ENCODE measurements around the gene ZBTB8OS. TPM values are rescaled to one million over a fixed set of nuclear protein-coding genes. Genes with fewer than 3 reads are reported as not detected.
"Not testable (repeated sequence)": the region's sequence is repeated elsewhere in the genome, so short reads cannot be mapped to it uniquely, and the experiment has no call there.

The ZBTB8OS gene
- polyA plus RNA-seq, 3 donors: 40.2 to 85.6 (median 83.3) TPM

GRCh38 chr1:32681509-32681908, 31.2 kb upstream of the ZBTB8OS start:
- Histone ChIP-seq H3K79me2 (ENCODE audit: insufficient read depth, low read length) (no peaks in the 10 kb centered on the region), H3K9me3 (replicated peaks in 1 of 2; ENCODE audit: control insufficient read depth in 1 of 2, insufficient read depth in 1 of 2, low read length in 2 of 2) (no peaks in the 10 kb centered on the region), H3K36me3 (replicated peaks in 1 of 2; ENCODE audit: control insufficient read depth in 1 of 2, insufficient read depth in 2 of 2, low read length in 2 of 2) (peaks cover 83 to 100% of the 10 kb centered on the region in 2 donors), H4K20me1 (ENCODE audit: insufficient read depth, low read length) (no peaks in the 10 kb centered on the region), H3K4me2 (replicated peaks; ENCODE audit: extremely low read depth, low read length, poor library complexity, severe bottlenecking) (no peak overlapping the region), H2AFZ (ENCODE audit: insufficient read depth, low read depth, low read length, poor library complexity, severe bottlenecking) (no peak overlapping the region), H3K27ac (ENCODE audit: low read depth in 1 of 2, low read length in 2 of 2) (no peak overlapping the region), H3K27me3 (ENCODE audit: control insufficient read depth in 2 of 2, insufficient read depth in 2 of 2, low read length in 2 of 2) (no peaks in the 10 kb centered on the region), H3K4me3 (replicated peaks in 1 of 3; ENCODE audit: low read depth in 2 of 3, low read length in 3 of 3) (no peak overlapping the region), H3K9ac (ENCODE audit: insufficient read depth, low read length, poor library complexity, severe bottlenecking) (no peak overlapping the region), H3K4me1 (ENCODE audit: control insufficient read depth in 1 of 2, insufficient read depth in 2 of 2, low read length in 2 of 2) (no peaks in the 10 kb centered on the region)
- Mint-ChIP-seq H3K4me1 (no peaks in the 10 kb centered on the region), H3K27me3 (ENCODE audit: low read depth in 3 of 3) (no peaks in the 10 kb centered on the region), H3K9me3 (no peaks in the 10 kb centered on the region), H3K4me3 (no peak overlapping the region), H3K36me3 (peaks cover 79 to 96% of the 10 kb centered on the region in 2 donors), H3K27ac (no peak overlapping the region)
- no peak for TF ChIP-seq CTCF (IDR thresholded peaks at IDR 0.05)
- DNase-seq: no peak
- WGBS (ENCODE audit: insufficient coverage): 100% methylated on average over 1 of the region's 2 CpGs
- intact Hi-C loops (cut with micrococcal nuclease): no loop called here

GRCh38 chr1:32680642-32681041, 30.3 kb upstream of the ZBTB8OS start:
- 100% methylated on average over 1 of the region's 1 CpG for WGBS (ENCODE audit: insufficient coverage)

GRCh38 chr1:32679993-32680392, 29.6 kb upstream of the ZBTB8OS start:
- H3K9me3 ChIP-seq (replicated peaks in 1 of 2; ENCODE audit: control insufficient read depth in 1 of 2, insufficient read depth in 1 of 2, low read length in 2 of 2); H3K4me3 ChIP-seq (replicated peaks in 1 of 3; ENCODE audit: low read depth in 2 of 3, low read length in 3 of 3); H2AFZ ChIP-seq (ENCODE audit: insufficient read depth, low read depth, low read length, poor library complexity, severe bottlenecking); H3K4me2 ChIP-seq (replicated peaks; ENCODE audit: extremely low read depth, low read length, poor library complexity, severe bottlenecking); H3K4me3 Mint-ChIP-seq; H4K20me1 ChIP-seq (ENCODE audit: insufficient read depth, low read length); H3K4me1 ChIP-seq (ENCODE audit: control insufficient read depth in 1 of 2, insufficient read depth in 2 of 2, low read length in 2 of 2); H3K4me1 Mint-ChIP-seq; H3K27me3 ChIP-seq (ENCODE audit: control insufficient read depth in 2 of 2, insufficient read depth in 2 of 2, low read length in 2 of 2); H3K27me3 Mint-ChIP-seq (ENCODE audit: low read depth in 3 of 3); DNase-seq; intact Hi-C loops (cut with micrococcal nuclease); H3K9ac ChIP-seq (ENCODE audit: insufficient read depth, low read length, poor library complexity, severe bottlenecking); H3K27ac ChIP-seq (ENCODE audit: low read depth in 1 of 2, low read length in 2 of 2); H3K9me3 Mint-ChIP-seq; H3K79me2 ChIP-seq (ENCODE audit: insufficient read depth, low read length): not testable (repeated sequence)
- H3K36me3 ChIP-seq (replicated peaks in 1 of 2; ENCODE audit: control insufficient read depth in 1 of 2, insufficient read depth in 2 of 2, low read length in 2 of 2): peaks cover 84 to 100% of the 10 kb centered on the region in 2 donors
- Mint-ChIP-seq H3K36me3 (peaks cover 70 to 95% of the 10 kb centered on the region in 2 donors), H3K27ac (peak overlapping the region in 1 of 7 donors; percentile 37)
- WGBS (ENCODE audit: insufficient coverage): no CpG with 5 or more reads among the region's 4 CpGs

More at GRCh38 chr1:32680642-32681041, 30.3 kb upstream of the ZBTB8OS start:
- no peaks in the 10 kb centered on the region for H3K9me3 ChIP-seq (replicated peaks in 1 of 2; ENCODE audit: control insufficient read depth in 1 of 2, insufficient read depth in 1 of 2, low read length in 2 of 2)
- Mint-ChIP-seq H3K4me1 (no peaks in the 10 kb centered on the region), H3K4me3 (no peak overlapping the region), H3K27me3 (ENCODE audit: low read depth in 3 of 3) (no peaks in the 10 kb centered on the region), H3K27ac (no peak overlapping the region), H3K36me3 (peaks cover 74 to 96% of the 10 kb centered on the region in 2 donors), H3K9me3 (no peaks in the 10 kb centered on the region)
- H3K27ac ChIP-seq (ENCODE audit: low read depth in 1 of 2, low read length in 2 of 2): no peak overlapping the region
- H3K27me3 ChIP-seq (ENCODE audit: control insufficient read depth in 2 of 2, insufficient read depth in 2 of 2, low read length in 2 of 2): no peaks in the 10 kb centered on the region
- H3K4me1 ChIP-seq (ENCODE audit: control insufficient read depth in 1 of 2, insufficient read depth in 2 of 2, low read length in 2 of 2): no peaks in the 10 kb centered on the region
- no peak for TF ChIP-seq CTCF (IDR thresholded peaks at IDR 0.05)
- no peak overlapping the region for H3K9ac ChIP-seq (ENCODE audit: insufficient read depth, low read length, poor library complexity, severe bottlenecking)
- H2AFZ ChIP-seq (ENCODE audit: insufficient read depth, low read depth, low read length, poor library complexity, severe bottlenecking): no peak overlapping the region
- no peak for DNase-seq
- no peak overlapping the region for H3K4me3 ChIP-seq (replicated peaks in 1 of 3; ENCODE audit: low read depth in 2 of 3, low read length in 3 of 3)
- no peak overlapping the region for H3K4me2 ChIP-seq (replicated peaks; ENCODE audit: extremely low read depth, low read length, poor library complexity, severe bottlenecking)
- peaks cover 84 to 100% of the 10 kb centered on the region in 2 donors for H3K36me3 ChIP-seq (replicated peaks in 1 of 2; ENCODE audit: control insufficient read depth in 1 of 2, insufficient read depth in 2 of 2, low read length in 2 of 2)
- no peaks in the 10 kb centered on the region for H3K79me2 ChIP-seq (ENCODE audit: insufficient read depth, low read length)
- H4K20me1 ChIP-seq (ENCODE audit: insufficient read depth, low read length): no peaks in the 10 kb centered on the region
- intact Hi-C loops (cut with micrococcal nuclease): no loop called here

Measured in CD14-positive monocyte (primary cell).